ENCODE results near the gene CHIT1.
A peak's percentile ranks its signal among the peaks of the same experiment; 100 is the strongest.
"Not testable (repeated sequence)": the region's sequence is repeated elsewhere in the genome, so short reads cannot be mapped to it uniquely, and the experiment has no call there.

Gene CHIT1

GRCh38 chr1:203238535-203238934 is 9.1 kb upstream of the CHIT1 start:
- no peak for TF ChIP-seq CTCF (IDR thresholded peaks at IDR 0.05; ENCODE audit: control extremely low read depth, extremely low read depth, low read depth, missing control alignments)
- POLR2A ChIA-PET: no interaction called here
- no peak for DNase-seq (ENCODE audit: extremely low spot score)
- CTCF ChIA-PET: interaction anchor here (1.1 to 2.3 kb wide), 4 partner anchors 12 to 199 kb away, joined by 3 to 6 read pairs (median 4); no protein-coding TSS in a partner anchor

GRCh38 chr1:203234901-203235300 is 5.4 kb upstream of the CHIT1 start:
- CTCF ChIA-PET: interaction anchor here (2.5 kb wide), 1 partner anchor 19 kb away, joined by 16 read pairs; no protein-coding TSS in a partner anchor
- POLR2A ChIA-PET; DNase-seq (ENCODE audit: extremely low spot score): not testable (repeated sequence)

- TF ChIP-seq CTCF (IDR thresholded peaks at IDR 0.05; ENCODE audit: control extremely low read depth, extremely low read depth, low read depth, missing control alignments): no peak
- DNase-seq (ENCODE audit: extremely low spot score): no peak
- CTCF ChIA-PET: interaction anchor here (1.2 to 3.6 kb wide), 4 partner anchors 12 to 56 kb away, joined by 3 to 41 read pairs (median 5); no protein-coding TSS in a partner anchor
- POLR2A ChIA-PET: no interaction called here
These were observed 803 bp downstream of the CHIT1 start for GRCh38 chr1:203228670-203229069.

- ChIA-PET POLR2A (no interaction called here), CTCF (interaction anchor here (1.2 to 3.6 kb wide), 4 partner anchors 11 to 55 kb away, joined by 3 to 41 read pairs (median 5); no protein-coding TSS in a partner anchor)
- no peak for TF ChIP-seq CTCF (IDR thresholded peaks at IDR 0.05; ENCODE audit: control extremely low read depth, extremely low read depth, low read depth, missing control alignments)
- peak; percentile 6 for DNase-seq (ENCODE audit: extremely low spot score)
These were observed 1.9 kb downstream of the CHIT1 start for GRCh38 chr1:203227371-203228083.

GRCh38 chr1:203225071-203225470 is 4.4 kb downstream of the CHIT1 start:
- TF ChIP-seq CTCF (IDR thresholded peaks at IDR 0.05; ENCODE audit: control extremely low read depth, extremely low read depth, low read depth, missing control alignments): no peak
- no peak for DNase-seq (ENCODE audit: extremely low spot score)
- ChIA-PET CTCF (interaction anchor here (1.0 to 3.2 kb wide), 4 partner anchors 9 to 185 kb away, joined by 3 to 16 read pairs (median 8); no protein-coding TSS in a partner anchor), POLR2A (no interaction called here)

GRCh38 chr1:203223012-203223775 is 6.3 kb downstream of the CHIT1 start:
- no peak for TF ChIP-seq CTCF (IDR thresholded peaks at IDR 0.05; ENCODE audit: control extremely low read depth, extremely low read depth, low read depth, missing control alignments)
- no peak for DNase-seq (ENCODE audit: extremely low spot score)
- ChIA-PET CTCF (interaction anchor here (0.7 to 3.2 kb wide), 3 partner anchors 9 to 184 kb away, joined by 3 to 12 read pairs (median 4); no protein-coding TSS in a partner anchor), POLR2A (interaction anchor here (0.6 kb wide), 1 partner anchor 9 kb away, joined by 5 read pairs; no protein-coding TSS in a partner anchor)
